Activated T-cell treated with anti-CD3 and anti-CD28 coated beads, Interleukin-2, amount 50 U/mL, for 48 hours (primary cell): ENCODE data around the gene PSMD8.
A peak's percentile ranks its signal among the peaks of the same experiment; 100 is the strongest.
"Not testable (repeated sequence)": the region's sequence is repeated elsewhere in the genome, so short reads cannot be mapped to it uniquely, and the experiment has no call there.

Experiments
- DNase-seq, 2 experiments: peaks; one replicate each; pipeline ENCODE4 v3.0.0-alpha.2; 2020

Gene PSMD8

DNA sequence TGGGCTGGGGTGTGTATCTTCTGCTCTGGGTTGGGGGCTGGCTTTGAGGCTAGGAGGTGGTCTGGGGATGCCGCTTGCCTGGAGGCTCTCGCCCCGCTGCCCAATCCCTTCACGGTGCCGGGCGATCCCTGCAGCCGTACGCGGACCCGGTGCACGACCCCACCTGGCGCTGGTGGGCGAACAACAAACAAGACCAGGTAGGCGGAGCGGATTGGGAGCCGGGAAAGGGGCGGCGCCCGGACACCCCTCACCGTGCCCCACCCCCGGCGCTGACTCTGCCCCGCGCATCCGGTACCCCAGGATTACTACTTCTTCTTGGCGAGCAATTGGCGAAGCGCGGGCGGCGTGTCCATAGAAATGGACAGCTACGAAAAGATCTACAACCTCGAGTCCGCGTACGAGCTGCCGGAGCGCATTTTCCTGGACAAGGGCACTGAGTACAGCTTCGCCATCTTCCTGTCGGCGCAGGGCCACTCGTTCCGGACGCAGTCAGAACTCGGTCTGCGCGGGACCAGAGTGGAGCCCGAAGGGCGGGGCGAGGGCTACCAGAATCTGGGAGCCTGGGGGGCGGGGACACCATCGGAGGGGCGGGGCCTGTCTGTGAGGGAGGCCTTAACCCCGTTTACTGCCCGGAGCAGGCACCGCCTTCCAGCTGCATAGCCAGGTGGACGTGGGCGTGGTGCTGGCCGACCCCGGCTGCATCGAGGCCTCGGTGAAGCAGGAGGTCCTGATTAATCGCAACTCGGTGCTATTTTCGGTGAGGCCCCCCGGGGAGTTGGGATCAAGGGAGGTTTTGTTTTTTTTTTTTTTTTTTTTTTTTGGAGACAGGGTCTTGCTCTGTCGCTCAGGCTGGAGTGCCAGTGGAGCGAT is 12.1 kb upstream of the PSMD8 start:
- DNase-seq = peak; percentile 94

DNA sequence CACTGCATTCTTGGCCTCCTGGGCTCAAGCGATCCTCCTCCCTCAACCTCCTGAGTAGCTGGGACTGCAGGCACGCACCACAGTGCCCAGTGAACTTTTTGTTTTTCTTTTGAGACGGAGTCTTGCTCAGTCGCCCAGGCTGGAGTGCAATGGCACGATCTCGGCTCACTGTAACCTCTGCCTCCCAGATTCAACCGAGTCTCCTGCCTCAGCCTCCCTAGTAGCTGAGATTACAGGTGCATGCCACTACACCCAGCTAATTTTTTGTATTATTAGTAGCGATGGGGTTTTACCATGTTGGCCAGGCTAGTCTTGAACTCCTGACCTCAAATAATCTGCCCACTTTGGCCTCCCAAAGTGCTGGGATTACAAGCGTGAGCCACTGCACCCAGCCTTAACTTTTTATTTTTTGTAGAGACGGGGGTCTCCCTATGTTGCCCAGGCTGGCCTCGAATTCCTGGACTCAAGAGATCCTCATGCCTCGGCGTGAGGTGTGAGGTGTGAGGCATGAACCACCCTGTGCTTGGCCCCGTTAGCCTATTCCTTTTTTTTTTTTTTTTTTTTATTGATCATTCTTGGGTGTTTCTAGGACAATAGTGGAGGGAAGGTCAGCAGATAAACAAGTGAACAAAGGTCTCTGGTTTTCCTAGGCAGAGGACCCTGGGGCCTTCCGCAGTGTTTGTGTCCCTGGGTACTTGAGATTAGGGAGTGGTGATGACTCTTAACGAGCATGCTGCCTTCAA is 11.3 kb upstream of the PSMD8 start:
- not testable (repeated sequence) for DNase-seq

DNA sequence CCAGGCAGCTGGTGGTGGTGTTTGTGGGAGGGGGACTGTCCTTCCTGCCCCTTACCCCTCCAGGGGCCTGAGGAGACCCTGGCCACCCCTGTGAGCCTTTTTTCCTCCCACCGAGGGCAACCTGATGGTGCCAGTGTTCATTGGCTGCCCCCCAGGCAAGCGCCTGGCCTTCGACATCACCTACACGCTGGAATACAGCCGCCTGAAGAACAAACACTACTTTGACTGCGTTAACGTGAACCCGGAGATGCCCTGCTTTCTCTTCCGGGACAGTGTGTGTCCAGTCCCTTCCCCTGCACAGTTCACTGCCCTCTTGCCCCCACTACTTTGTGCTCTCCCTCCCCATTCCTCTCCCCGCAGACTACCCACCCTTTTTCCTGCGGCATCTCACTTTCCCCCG is 7.3 kb upstream of the PSMD8 start:
- no peak for DNase-seq

DNA sequence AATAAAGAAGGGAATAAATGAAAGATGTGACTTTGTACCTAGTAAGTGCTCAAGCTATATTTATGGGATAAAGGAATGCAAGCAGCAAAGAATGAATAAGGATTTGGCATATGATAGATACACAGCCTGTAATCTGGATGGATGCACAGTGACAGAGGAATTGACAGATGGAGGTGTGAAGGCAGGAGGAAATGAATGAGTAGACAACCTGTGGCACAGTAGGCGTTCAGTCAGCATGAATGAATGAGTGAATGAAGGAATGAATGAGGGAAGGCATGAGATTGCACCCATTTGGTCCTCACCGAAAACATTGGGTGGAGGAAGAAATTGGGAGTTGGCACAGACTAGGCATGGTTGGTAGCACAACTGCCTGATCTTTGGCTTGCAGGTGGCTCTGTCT is 4.8 kb upstream of the PSMD8 start:
- no peak for DNase-seq

DNA sequence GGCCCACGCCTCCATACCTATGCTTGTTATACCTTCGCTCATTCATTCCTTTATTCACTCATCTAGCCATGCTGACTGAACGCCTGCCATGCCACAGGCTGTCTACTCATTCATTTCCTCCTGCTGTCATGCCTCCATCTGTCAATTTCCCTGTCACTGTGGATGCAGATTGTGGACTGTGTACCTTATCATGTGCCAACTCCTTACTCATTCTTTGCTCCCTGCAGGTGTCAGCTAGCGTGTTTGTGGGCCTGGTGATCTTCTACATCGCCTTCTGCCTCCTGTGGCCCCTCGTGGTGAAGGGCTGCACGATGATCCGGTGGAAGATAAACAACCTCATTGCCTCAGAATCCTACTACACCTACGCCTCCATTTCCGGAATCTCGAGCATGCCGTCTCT is 4.1 kb upstream of the PSMD8 start:
- no peak for DNase-seq

DNA sequence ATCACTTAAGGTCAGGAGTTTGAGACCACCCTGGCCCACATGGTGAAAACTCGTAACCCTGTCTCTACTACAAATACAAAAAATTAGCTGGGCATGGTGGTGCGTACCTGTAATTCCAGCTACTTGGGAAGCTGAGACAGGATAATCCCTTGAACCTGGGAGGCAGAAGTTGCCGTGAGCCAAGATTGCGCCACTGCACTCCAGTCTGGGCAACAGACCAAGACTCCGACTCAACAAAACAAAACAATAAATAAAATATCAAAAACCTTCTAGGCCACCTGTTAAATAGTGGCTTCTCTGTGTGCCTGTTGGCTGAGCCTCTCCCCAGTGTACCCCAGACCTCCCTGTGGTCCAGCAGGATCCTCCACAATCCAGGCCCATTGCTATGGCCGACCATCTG is 3.3 kb upstream of the PSMD8 start:
- DNase-seq = no peak

DNA sequence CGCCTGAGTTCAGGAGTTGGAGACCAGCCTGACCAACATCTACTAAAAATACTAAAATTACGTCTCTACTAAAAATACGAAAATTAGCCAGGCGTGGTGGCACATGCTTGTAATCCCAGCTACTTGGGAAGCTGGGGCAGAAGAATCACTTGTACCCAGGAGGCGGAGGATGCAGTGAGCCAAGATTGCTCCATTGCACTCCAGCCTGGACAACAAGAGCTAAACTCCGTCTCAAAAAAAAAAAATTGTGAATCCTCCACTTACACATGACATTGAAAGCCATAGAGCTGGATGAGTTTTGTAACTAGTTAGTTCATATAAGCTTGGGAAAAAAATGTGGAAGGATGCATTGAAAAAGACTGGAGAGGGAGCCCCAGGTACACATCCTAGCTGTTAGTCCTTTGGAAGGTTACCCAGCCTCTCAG is 452 bp upstream of the PSMD8 start:
- DNase-seq = no peak

DNA sequence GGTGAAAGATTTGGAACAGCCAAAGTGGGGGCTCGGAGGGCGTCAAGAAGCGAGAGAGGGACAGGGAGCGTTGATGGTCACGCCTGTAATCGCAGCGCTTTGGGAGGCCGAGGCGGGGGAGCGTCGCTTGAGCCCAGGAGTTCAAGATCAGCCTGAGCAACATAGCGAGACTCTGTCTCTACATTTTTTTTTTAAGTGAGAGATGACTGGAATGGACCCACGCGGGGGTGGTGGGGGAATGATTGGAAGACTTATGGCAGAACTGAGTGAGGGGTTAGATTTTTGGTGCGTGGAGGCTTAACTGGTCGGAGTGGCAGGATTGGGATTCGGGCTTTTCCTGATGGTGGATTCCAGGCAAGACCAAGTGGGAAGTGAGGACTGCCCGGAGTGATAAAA is 725 bp downstream of the PSMD8 start:
- no peak for DNase-seq

DNA sequence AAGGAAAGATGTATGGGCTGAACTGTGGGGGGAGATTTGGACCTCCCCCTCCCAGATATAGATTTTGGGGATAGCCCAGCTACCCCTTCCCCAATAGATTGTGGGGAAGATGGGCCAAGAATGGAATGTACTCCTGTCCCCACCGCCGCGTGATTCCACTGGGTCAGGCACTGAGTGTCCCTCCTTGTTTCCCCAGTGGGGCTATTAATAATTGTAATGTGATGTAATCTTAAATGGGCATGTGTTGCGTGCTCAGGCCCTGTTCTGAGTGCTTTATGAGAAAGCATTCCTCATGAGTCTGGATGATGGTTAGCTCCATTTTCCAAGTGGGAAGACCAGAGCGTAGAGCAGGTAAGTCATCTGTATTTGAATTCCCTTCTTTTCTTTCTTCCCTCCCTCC is 1.4 kb downstream of the PSMD8 start:
- no peak for DNase-seq

DNA sequence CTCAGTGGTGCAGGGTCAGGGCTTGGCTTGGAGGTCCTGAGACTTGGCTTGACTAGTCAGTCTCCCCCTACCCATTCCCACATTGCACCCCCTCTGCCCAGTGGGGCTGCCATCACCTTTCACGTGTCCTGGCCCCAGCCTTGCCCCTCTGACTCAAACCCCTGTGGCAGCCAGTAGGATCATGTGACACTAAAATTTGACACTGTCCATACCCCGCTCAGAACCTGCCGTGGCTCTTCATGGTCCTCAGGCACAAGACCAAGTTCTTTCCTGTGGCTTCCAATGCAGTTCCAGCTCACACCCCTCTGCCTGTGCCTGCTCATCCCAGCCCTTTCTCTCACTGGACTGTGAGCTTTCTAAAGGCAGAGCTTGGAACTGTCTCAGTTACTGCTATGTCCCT is 2.2 kb downstream of the PSMD8 start:
- DNase-seq = no peak

DNA sequence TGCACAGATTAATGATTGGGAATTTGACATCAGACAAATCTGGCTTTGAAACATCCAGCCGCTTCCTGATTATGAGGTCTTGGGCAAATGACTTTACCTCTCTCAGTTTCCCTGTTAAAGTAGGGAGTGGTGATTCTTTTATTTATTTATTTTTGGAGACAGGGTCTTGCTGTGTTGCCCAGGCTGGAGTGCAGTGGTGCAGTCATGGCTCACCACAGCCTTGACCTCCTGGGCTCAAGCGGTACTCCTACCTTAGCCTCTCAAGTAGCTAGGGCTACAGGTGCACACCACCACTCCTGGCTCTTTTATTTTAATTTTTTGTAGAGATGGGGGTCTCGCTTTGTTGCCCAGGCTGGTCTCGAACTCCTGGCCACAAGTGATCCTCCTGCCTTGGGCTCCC is 2.7 kb downstream of the PSMD8 start:
- no peak for DNase-seq

DNA sequence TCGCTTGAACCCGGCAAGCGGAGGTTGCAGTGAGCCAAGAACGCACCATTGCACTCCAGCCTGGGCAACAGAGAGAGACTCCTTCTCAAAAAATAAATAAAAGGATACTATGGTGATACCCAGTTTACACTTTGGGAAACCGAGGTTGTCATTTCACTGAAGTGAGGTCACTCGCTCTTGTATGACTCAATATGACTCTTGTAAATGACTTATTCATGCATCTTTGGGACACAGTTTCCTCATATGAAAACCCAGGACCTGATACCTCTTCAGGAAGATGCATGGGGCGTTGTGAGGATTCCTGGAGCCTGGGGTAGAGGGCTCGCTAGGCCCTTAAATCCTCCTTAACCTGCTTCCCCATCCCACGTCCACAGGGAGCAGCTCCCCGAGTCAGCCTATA is 4.5 kb downstream of the PSMD8 start:
- no peak for DNase-seq

DNA sequence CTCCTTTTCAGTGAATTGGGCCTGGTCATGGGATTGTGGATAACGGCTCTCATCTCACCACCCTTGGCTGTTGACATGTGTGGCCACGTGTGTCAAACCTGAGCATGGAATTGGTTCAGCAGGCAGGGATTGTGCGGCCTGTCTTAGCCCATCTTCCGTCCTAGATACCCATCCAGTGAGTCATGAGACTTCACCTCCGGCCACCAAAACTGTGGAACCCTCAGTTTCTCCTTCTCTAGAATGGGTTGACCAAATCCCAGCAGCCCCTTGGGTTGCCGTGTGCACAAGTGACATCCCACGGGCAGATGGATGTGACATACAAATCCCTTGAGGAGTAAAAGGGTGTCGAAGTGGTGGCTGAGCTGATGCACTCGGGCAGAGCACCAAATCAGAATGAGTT is 6.8 kb downstream of the PSMD8 start:
- DNase-seq = no peak

DNA sequence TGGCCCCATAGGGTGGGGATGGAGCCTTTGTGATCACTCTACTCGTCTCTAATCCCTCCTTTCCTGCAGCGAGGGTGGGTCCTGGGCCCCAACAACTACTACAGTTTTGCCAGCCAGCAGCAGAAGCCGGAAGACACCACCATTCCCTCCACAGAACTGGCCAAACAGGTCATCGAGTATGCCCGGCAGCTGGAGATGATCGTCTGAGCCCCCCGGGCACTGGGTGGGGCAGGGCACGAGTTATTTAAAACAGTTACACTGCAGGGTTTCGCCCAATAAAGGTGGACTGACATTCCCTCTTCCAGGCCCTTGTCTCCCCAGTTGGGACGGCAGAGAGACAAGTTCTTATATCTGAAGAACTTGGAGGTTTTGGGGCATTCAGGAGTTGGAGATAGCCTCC is 8.8 kb downstream of the PSMD8 start:
- DNase-seq = no peak

DNA sequence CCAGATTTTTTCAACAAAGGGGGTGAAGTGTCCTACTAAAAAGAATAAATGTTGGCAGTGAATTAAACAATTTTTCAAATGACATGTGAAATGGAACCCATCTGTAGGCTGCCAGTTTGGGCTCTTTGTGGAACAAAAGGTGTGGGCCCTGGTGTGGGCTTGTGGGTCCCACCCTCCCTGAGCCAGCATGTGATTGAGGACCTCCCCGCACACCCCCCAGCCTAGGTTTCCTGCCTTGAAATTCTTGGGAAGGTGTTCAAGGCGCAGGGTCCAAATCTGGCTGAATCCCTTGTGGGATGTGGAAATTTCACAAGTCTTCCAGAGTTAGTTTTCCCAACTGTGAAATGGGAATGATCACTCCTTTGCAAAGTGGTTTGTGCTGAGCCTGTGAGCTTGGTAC is 9.4 kb downstream of the PSMD8 start:
- DNase-seq = no peak

DNA sequence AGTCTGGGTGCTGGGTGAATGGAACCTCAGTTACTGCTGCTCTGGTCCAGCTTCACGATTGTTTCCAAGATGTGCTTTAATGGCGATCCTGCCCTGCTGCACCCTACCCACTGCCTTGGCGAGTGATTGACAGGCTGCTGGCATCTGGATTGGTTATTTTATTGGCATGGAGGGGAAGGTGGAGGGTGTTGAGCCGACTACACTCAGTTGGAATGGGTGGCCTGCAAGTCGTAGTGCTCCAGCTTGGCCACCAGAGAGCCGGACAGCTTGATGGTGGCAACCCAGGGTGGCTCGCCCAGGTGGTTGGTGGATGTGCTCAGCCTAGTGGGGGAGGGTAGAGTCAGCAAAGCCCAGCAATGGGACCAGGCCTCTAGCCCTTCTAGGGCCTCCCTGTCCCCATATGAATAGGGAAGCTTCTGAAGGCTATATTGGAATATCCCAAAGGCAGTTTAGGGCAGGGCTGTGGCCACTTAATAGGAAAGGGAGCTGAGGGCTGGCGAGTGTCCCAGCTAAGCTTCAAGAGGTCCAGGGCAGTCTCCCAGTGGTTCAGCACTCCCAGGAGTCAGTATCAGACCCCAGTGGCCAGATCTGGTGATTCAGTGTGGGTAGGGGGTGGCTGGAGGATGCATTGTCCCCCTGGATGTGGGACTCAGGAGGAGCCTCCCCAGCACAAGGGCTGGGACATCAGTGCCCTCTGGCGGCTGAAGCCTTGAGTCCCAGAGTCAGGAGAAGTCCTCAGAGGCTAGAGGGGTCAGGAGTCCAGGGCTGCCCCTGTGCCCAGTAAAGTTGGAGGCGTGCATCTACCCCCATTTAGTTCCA is 10.0 kb downstream of the PSMD8 start:
- peak in 1 of 2 experiments; percentile 29 for DNase-seq

DNA sequence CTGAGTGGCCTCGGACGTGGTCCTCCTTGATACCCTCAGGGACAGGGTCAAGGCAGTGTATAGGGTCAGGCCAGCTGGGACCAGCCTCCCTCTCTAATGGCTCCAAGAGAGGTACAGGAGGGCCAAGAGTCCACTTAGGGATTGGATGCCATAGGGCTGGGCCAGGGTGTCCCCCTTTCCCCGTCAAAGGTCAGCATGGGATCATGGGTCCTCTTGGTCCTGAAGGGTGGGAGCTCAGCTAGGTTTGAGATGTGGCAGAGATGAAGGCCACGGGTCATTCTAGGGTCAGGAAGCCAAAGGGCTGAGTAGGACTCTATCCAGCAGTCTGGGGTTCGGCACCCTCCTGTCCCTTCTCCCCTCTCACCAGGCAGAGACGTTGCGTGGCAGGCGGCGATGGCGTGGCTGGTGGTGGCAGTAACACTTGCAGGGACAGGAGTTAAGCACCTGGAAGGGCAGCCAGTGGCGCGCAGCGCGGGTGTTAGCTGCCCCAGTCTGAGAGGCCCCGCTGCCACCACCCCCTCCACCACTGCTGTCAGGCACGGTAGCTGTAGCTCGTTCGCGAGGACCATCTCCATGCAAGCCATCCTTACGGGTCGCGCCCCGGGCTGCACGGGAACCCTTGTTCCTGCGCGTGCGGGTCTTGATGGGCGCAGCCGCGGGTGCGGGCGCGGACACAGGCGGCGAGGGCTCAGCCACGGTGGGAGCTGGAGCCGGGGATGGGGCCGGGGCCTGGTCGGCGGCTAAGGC is 10.9 kb downstream of the PSMD8 start:
- peak in 1 of 2 experiments; percentile 28 for DNase-seq

DNA sequence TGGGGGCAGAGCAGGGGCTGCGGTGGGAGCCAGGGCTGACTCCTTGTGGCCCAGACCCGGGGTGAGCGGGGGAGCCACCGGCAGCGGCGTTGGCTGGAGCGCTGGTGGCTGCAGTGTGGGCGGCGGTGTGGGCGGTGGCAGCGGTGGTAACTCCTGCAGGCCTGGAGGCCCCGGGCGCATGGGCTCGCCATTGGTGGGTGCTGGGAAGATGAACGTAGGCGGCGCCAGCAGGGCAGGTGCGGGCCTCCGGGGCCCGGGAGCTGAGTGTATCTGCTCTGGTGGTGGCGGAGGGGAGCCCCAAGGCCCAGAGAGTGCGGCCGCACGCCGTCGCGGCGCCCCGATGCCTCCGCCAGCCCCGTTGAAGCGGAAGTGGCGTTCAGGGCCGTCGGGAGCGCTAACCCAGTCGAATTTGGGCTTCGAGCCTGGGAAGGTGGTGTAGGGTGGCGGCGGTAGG is 11.5 kb downstream of the PSMD8 start:
- DNase-seq = peak in 1 of 2 experiments; percentile 44

DNA sequence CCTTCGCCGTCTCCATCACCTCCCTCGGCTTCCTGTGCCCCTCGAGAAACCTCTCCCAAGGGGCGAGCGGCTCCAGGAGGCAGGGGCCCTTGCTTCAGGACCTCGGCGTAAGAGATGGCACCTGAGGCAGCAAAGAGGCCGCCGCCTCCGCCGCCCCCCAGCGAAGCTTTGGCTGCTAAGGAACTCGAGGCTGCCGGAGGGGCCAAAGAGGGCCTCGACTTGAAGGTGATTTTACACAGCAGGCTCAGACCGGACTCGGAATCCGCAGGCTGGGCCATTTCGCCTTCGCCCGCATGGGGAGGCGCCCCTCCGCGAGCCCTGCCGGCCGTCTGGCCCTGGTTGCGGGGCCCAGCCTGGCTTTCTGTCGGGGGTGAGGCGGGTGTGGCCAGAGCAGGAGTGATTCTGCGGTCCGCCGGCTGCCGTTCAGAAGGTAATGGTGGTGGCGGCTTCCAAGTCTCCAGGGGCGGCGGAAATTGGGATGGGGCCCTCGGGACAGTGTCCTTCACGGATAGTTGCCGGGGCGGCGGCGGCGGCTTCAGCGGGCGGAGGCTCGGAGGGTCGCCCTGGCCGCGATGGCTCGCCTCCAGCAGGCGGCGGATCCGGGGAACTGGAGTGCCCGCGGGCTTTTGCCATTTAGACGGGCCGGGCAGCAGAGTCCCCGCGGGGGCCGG is 12.1 kb downstream of the PSMD8 start:
- DNase-seq = no peak

DNA sequence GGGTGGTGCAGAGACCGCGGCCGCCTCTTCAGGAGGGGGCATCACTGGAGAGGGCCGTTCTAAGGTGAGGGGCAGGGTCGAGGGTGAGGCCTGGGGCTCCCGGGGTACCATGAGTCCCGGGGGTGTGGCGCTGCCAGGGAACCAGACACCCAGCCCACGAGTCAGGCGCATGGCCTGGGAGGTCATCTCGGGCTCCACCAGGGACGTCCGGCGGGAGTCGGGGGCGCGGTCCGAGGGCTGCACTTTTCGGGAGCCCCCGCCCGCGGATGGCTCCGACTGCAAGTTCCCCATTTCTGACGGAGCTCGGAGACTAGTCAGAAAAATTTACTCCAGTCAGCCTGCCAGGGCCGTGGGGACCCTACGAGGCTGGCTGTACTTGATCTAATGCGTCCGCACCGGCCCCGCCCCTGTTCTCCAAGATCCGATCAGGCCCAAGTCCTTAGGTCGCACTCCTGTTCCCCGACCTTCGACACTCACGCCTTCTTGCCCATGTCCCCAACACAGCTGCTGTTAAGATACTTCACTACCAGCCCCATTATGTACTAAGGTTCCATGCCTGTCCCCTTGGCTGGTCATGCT is 12.7 kb downstream of the PSMD8 start:
- DNase-seq = no peak

DNA sequence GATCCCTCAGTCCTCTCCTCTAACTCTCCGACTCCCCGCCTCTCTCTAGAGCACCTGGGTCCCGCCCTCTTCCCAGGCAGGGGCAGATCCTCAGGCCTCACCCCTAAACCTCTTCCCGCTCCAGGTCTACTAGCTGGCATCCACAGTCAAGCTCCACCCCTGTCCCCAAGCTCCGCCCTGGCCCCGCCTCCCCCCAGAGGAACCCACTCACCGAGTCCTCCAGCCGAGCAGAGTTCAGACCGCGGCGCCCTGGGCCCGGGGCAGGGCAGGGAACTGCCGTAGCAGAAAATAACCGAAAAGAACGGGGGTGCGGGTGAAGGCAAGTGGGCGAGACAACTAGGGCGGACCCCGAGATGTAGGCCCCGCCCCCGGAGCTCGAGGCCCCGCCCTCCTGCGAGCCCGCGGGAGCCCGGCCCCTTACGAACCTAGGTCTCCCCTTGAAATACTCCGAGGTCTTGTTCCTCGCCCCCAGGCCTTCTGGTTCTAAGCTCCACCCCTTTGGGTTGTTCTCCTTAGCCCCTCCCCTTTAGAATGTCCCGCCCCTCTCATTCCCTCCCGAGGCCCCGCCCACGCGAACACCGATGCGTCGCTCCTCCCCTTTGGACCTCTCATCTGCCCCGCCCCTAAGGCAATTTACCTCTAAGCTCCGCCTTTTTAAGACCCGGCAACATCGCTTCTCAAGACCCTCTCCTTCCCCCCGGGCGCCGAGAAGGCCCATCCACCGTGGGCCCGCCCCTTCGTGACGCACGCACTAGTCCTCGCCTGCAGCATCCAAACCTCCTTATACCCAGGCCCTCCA is 13.4 kb downstream of the PSMD8 start, which contains the start of gene GGN:
Gene GGN, minus strand, starts transcription at position 485 of the 799 bp plus-strand sequence. CDS start 773 bp downstream, outside the sequence.
- DNase-seq = peak; percentile 90 to 91
